Myocyte (in vitro differentiated cells): ENCODE results near the gene CLDN6. TPM values are rescaled to one million over a fixed set of nuclear protein-coding genes. Genes with fewer than 3 reads are reported as not detected.

ENCODE experiments used
- DNase-seq: peaks from one replicate; pipeline ENCODE4 v3.0.0-alpha.2; 2012; ENCODE audit warnings: low read depth
- total RNA-seq: library from RNA; depleted of rRNA; stranded (reverse); fragments of >200 nt; gene quantifications from 2 replicates; pipeline ENCODE4 v1.2.3, GENCODE V29; 2014

The CLDN6 gene
- total RNA-seq, 1 donor from 2014 or later: not detected

- no peak for DNase-seq
Observed at GRCh38 chr16:2990891-2991290, 27.1 kb downstream of the CLDN6 start.

- no peak for DNase-seq
Observed at GRCh38 chr16:2988590-2989099, 29.3 kb downstream of the CLDN6 start.

GRCh38 chr16:2987833-2988232 is 30.1 kb downstream of the CLDN6 start:
- peak; percentile 77 for DNase-seq

GRCh38 chr16:2987286-2987685 is 30.7 kb downstream of the CLDN6 start:
- DNase-seq: no peak

- no peak for DNase-seq
Observed at GRCh38 chr16:2986623-2987188, 31.3 kb downstream of the CLDN6 start.

GRCh38 chr16:2985893-2986355 is 32.1 kb downstream of the CLDN6 start:
- peak; percentile 52 for DNase-seq

- DNase-seq: peak; percentile 96
Observed at GRCh38 chr16:2985462-2985861, 32.5 kb downstream of the CLDN6 start.

GRCh38 chr16:2983706-2984136 is 34.3 kb downstream of the CLDN6 start:
- peak; percentile 90 for DNase-seq

- no peak for DNase-seq
Observed at GRCh38 chr16:2982402-2982801, 35.6 kb downstream of the CLDN6 start.

- DNase-seq: no peak
Observed at GRCh38 chr16:2981899-2982250, 36.1 kb downstream of the CLDN6 start.

- no peak for DNase-seq
Observed at GRCh38 chr16:2981177-2981898, 36.6 kb downstream of the CLDN6 start.

GRCh38 chr16:2980227-2981176 is 37.5 kb downstream of the CLDN6 start, which contains the start of gene PKMYT1:
TSS of gene PKMYT1 (minus strand) at chr16:2980446. CDS start at chr16:2979657, 789 bp downstream.
- peak; percentile 89 for DNase-seq

- DNase-seq: no peak
Observed at GRCh38 chr16:2979669-2980226, 38.2 kb downstream of the CLDN6 start.

- DNase-seq: no peak
Observed at GRCh38 chr16:2977440-2977839, 40.5 kb downstream of the CLDN6 start.

GRCh38 chr16:2976673-2977072 is 41.3 kb downstream of the CLDN6 start:
- no peak for DNase-seq

GRCh38 chr16:2976201-2976600 is 41.8 kb downstream of the CLDN6 start:
- no peak for DNase-seq

- DNase-seq: no peak
Observed at GRCh38 chr16:2975161-2975795, 42.7 kb downstream of the CLDN6 start.

GRCh38 chr16:2974319-2975056 is 43.5 kb downstream of the CLDN6 start:
- DNase-seq: peak; percentile 55

- no peak for DNase-seq
Observed at GRCh38 chr16:2973605-2974318, 44.2 kb downstream of the CLDN6 start.
